ENCODE results near the gene KPNA6.

The KPNA6 gene

DNA sequence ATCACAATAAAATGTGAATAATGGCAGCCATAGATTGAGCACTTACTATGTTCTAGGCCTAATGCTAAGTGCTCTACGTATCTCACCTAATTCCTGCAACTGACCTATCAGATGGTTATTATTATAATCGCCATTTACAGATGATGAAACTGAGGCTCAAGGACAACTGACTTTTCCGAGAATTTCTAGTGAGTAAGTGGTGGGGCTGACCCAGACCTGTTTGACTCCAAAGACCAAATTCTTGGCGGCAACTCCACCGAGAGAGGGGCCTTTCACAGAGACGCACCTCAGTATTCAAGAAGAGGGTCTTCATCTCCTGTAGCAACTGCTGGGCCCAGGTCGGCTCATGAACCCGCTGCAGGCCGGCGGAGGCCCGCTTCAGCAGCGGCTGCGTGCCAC is 113.7 kb downstream of the KPNA6 start:
- no peak for DNase-seq

DNA sequence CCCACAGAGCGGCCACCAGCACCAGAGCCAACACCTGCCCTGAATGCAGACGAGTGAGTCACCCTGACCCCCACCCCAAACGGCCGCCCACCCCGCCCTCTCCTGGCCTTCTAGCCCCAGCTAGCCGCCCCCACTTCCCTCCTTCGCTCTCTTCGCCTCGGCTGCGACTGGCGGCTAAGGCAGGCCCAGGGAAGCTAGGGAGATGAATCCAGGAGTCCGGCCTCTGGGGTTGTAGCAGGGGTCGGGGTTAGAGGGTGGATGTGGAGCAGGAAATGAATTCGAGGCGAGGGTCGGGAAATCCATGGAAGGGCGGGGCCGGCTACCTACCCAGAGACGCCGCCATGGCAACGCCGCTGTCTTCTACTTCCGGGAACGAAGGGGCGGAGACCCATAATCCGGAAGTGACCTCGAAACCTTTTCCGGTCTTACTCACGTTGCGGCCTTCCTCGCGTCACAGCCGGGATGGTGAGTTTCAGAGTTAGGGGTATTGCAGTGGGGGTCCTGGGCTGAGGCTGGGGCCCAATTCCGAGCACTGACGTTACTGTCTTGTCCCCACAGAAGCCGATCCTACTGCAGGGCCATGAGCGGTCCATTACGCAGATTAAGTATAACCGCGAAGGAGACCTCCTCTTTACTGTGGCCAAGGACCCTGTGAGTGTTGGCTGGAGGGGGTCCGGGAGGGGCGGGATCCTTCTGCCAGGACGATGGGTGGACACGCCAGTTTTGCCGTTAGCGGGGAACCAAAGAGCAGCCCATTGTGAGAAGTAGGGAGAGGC is 114.3 kb downstream of the KPNA6 start, which contains the start of the genes EIF3I and TMEM234:
TSS of gene EIF3I (plus strand) at position 428 of the 776 bp plus-strand sequence. CDS start at position 463, 35 bp downstream.
TSS of gene TMEM234 (minus strand) at position 374 of the 776 bp plus-strand sequence. CDS start at position 343, 31 bp downstream.
- DNase-seq, result peak; percentile 94

DNA sequence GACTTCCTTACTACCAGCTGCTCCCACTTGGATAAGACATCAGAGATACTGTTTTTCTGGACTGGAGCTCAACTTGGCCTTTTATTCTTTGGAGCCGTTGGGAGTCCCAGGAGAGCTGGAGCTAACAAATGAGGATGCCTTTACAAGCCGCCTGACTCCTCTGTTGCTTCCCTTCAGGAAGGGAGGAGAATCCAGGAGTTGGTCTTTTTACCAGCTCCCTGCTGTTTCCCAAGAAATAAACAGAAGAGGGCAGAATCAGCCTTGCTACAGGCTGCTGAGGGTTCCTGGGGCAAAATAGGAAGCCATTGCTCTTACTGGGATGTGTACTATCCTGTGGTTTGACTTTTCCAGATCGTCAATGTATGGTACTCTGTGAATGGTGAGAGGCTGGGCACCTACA is 115.8 kb downstream of the KPNA6 start:
- DNase-seq, result no peak

DNA sequence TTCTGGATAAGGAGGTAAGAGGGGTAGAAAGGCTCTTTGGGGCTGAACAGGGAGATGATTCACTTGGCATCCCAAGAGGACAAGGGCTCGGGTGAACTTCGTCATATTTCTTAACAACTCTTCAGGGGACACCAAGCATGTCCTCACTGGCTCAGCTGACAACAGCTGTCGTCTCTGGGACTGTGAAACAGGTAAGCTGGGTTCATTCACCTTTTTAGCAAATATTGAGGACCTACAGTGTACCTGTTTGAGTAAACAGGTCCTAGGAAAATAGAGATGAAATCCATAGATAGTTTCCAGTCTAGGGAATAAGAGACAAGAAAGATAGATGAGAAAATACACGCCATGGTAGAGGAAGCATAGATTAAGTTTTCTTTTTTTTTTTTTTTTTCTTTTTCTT is 116.4 kb downstream of the KPNA6 start:
- no peak for DNase-seq
